NK-92 treated with Interleukin-12 subunit alpha and Interleukin-12 subunit beta, amount 100 ng/mL, for 24 hours (cell line): ENCODE results near the gene MSX1.

Source experiments
- DNase-seq: peaks from one replicate; lab custom pipeline; 2025; lab: John Stamatoyannopoulos, UW

MSX1 gene

DNA sequence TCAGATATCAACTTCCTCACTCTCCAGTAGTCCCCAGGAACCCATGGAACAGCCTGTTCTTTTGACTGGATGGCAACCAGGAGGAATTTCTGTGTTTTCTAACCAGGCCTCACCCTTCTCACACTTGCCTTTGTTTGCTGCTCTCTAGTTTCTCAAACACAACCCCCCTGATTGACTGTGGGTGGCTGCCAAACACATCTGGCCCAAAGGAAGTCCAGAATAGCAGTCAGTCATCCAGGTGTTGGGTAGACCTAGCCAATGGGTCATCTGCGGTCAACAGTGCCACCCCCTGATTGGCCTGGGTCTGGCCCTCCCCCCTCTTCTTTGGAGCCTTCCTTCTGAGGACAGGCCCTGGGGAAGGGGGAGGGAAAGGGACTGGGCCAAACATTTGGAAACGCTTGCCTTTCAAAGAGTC, 53.7 kb downstream of the MSX1 start:
- no peak for DNase-seq
